GM12891 (cell line): ENCODE measurements around the gene OR7C2. TPM values are rescaled to one million over a fixed set of nuclear protein-coding genes. Genes with fewer than 3 reads are reported as not detected.
"Not testable (repeated sequence)": the region's sequence is repeated elsewhere in the genome, so short reads cannot be mapped to it uniquely, and the experiment has no call there.

Experiments used
- DNase-seq: peaks from one replicate; pipeline ENCODE4 v3.0.0; 2011; ENCODE audit warnings: low spot score; ENCODE audit not compliant: insufficient read length
- FAIRE-seq: peaks from 2 replicates; lab custom pipeline; 2011; peaks lifted over from hg19 to GRCh38; lab: Jason Lieb, UNC
- PAX5 ChIP-seq: IDR thresholded peaks from 2 replicates; pipeline ENCODE4 v1.6.1; 2011; ENCODE audit warnings: low read length, moderate library complexity, mild to moderate bottlenecking; ENCODE audit not compliant: insufficient read depth, severe bottlenecking
- POLR2A ChIP-seq: IDR thresholded peaks from 2 replicates; pipeline ENCODE4 v1.6.1; 2011; ENCODE audit warnings: low read depth, low read length, control low read depth
- POLR2AphosphoS5 ChIP-seq: IDR thresholded peaks from 2 replicates; pipeline ENCODE4 v1.6.1; 2011; ENCODE audit warnings: low read depth, low read length, control low read depth
- POU2F2 ChIP-seq: IDR thresholded peaks from 2 replicates; pipeline ENCODE4 v1.6.1; 2011; ENCODE audit warnings: low read depth, mild to moderate bottlenecking, control low read depth, low read length, moderate library complexity
- SPI1 ChIP-seq: IDR thresholded peaks from 2 replicates; pipeline ENCODE4 v1.6.1; 2011; ENCODE audit warnings: low read depth, low read length, control low read depth
- TAF1 ChIP-seq: IDR thresholded peaks from 2 replicates; pipeline ENCODE4 v1.6.1; 2011; ENCODE audit warnings: low read depth, low read length, control low read depth
- polyA plus RNA-seq: library from polyadenylated mRNA; unstranded; fragments of >200 nt; gene quantifications from one replicate; pipeline ENCODE4 v1.2.1, GENCODE V29; 2012; ENCODE audit warnings: low read depth, missing spikeins, inconsistent platforms; ENCODE audit not compliant: missing spikeins

OR7C2 gene
- not detected for polyA plus RNA-seq

DNA sequence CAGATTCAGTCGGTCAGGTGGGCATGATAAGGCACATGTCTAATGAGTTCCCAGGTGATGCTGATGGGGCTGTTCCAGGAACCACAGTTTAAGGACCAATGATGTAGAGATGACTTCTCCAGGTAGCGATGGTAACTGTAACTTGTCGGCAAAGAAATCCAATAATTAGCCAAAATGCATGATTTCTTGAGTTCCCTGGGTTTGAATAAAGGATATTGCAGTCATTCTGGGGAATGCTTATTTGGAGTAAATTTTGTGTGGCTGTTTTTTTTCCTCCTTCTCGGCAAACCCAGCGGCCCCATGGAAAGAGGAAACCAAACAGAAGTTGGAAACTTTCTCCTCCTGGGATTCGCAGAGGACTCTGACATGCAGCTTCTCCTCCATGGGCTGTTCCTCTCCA is at the start of gene OR7C2:
TSS of gene OR7C2 (plus strand) at position 301 of the 400 bp plus-strand sequence. CDS start at position 301, 0 bp downstream.
- DNase-seq (no peak), FAIRE-seq (no peak)
- TF ChIP-seq POU2F2 (no peak), TAF1 (no peak), PAX5 (no peak), POLR2A (no peak), SPI1 (no peak), POLR2AphosphoS5 (no peak)

DNA sequence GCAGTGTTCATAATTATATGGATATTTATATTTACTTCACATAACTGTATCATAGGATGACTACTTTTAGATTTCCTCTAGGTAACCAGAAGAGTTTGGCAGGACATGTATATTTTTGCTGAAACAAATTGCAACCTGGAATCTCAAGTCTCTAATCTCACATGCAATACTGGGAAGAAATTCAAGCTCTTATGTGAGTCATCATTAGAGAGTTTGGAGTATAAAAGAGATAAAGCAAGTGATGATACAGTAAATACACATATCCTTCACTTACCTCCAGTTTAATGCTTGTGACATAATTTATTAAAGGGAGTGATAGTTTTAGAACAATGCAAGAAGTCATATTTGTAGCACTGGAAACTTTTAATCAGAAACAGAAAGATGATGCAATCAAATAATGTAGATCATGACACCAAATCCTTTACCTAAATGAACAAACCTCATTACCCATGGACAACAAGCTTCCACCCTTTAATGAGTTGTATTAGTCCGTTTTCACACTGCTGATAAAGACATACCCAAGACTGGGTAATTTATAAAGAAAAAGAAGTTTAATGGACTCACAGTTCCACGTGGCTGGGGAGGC is 39.5 kb upstream of the OR7C2 start:
- DNase-seq (no peak), FAIRE-seq (no peak)
- TF ChIP-seq POLR2A (no peak), SPI1 (no peak), TAF1 (no peak), POU2F2 (no peak), POLR2AphosphoS5 (no peak), PAX5 (no peak)

DNA sequence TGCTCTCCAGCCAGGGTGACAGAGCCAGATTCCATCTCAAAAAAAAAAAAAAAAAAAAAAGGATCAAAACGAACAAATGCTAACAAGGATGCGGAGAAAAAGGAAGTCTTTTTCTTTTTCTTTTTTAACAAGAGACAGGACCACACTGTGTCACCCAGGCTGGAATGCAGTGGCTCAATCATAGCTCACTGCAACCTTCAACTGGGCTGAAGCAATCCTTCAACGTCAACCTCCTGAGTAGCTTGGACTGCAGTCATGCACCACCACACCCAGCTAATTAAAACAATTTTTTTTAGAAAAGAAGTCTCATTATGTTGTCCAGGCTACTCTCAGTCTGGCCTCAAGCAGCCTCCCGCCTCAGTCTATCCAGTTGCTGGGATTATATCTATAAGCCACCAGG is 34.6 kb upstream of the OR7C2 start:
- FAIRE-seq (no peak), DNase-seq (no peak)
- TF ChIP-seq TAF1 (no peak), POU2F2 (no peak), PAX5 (no peak), SPI1 (no peak), POLR2A (no peak), POLR2AphosphoS5 (no peak)

DNA sequence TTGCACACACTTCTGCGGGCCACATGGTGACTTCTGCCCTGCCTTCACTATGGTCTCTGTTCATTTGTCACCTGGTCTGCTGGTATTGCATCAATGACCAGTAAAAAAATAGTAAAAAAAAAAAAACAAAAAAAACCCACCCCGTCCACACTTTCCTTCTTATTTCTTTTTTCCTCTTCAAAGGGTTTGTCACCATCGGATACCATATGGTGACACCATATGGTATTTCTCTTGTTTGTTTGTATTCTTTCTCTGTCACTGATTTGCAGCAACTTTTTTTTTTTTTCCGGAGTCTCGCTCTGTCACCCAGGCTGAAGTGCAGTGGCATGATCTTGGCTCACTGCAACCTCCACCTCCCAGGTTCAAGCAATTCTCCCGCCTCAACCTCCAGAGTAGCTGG is 26.2 kb upstream of the OR7C2 start:
- TF ChIP-seq POU2F2 (no peak), TAF1 (no peak)
- DNase-seq: no peak

DNA sequence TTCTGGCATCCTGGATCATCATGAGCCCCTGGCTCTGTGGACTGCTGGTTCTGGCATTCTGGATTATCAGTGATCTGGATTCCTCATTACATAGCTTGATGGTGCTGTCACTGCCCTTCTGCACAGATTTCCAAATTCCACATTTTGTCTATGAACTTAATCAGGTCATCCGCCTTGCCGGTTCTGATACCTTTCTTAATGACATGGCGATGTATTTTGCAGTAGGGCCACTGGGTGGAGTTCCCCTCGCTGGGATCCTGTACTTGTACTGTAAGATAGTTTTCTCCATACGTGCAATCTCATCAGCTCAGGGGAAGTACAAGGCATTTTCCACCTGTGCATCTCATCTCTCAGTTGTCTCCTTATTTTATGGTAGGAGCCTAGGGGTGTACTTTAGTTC is 24.4 kb upstream of the OR7C2 start:
- FAIRE-seq: no peak
- no peak for TF ChIP-seq TAF1
- no peak for TF ChIP-seq PAX5
- TF ChIP-seq POU2F2: no peak
- no peak for TF ChIP-seq SPI1
- no peak for TF ChIP-seq POLR2A
- TF ChIP-seq POLR2AphosphoS5: no peak
- no peak for DNase-seq

More for the DNA sequence above, 26.2 kb upstream of the OR7C2 start:
- no peak for FAIRE-seq

DNA sequence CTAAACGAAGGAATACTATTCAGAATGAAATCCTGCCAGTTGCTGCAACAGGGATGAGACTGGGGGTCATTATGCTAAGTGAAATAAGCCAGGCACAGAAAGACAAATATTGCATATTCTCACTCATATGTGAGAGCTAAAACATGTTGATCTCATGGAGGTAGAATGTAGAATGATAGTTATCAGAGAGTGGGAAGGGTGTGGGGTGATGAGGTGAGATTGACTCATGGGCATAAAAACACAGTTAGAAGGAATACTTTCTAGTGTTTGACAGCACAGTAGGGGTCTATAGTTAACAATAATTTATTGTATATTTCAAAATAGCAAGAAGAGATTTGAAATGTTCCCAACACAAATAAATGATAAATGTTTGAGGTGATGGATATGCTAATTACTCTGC is 7.8 kb upstream of the OR7C2 start:
- no peak for FAIRE-seq
- TF ChIP-seq PAX5: no peak
- no peak for TF ChIP-seq POU2F2
- no peak for TF ChIP-seq POLR2AphosphoS5
- TF ChIP-seq SPI1: no peak
- TF ChIP-seq POLR2A: no peak
- no peak for DNase-seq

DNA sequence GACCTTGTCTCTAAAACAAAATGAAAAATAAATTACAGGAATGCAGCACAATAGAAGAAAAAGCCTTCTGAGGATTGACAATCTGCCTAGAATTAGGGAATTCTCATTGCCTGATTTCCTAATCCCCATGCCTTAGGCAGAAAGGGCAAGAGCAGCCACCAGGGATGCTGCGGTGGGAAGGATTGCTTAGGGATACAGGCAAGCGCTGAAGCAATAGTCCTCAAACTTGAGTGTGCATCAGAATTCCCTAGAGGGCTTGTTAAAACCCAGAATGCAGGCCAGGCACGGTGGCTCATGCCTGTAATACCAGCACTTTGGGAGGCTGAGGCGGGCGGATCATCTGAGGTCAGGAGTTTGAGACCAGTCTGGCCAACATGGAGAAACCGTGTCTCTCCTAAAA is 1.0 kb upstream of the OR7C2 start:
- DNase-seq (no peak), FAIRE-seq (no peak)
- TF ChIP-seq PAX5 (no peak), SPI1 (no peak), POU2F2 (no peak), POLR2AphosphoS5 (no peak), TAF1 (no peak), POLR2A (no peak)

DNA sequence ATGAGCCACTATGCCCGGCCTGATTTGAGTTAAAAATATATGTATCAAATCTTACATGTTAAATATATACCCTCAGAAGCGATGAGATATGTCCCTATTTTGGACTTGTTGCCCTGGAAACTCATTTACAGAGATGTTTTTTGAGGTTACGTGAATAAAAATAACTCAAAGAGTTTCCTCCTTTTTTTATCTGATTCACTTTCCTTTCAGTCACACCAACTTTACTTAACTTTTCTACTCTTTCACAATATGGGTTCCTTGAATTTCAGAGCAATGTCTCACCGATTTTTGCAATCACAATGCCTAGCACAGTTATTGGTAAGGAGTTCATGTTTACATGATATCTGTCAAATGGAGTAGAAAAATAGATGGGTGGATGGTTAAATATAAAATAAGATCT is 2.3 kb downstream of the OR7C2 start:
- no peak for FAIRE-seq

DNA sequence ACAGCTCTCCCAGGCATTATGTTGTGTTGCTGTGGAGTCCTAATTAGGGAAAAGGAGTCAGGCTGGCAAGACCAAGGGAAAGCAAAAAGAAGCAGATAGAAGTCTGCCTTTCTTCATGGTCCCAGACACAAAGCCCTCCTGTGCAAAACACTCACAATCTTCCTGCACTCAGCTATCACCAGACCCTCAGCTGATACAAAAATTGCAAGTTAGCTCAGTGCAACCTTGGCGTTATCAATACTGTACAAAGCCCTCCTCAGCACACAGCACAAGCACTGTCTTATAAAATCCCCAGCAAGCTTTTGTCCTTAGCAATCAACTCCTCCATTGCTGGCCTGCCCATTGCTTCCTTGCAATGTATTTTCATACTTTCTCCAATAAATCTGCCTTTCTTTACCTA is 3.2 kb downstream of the OR7C2 start:
- DNase-seq (no peak), FAIRE-seq (no peak)
- TF ChIP-seq POLR2AphosphoS5 (no peak), SPI1 (no peak), TAF1 (no peak), POLR2A (no peak), POU2F2 (no peak), PAX5 (no peak)

More for the DNA sequence above, 2.3 kb downstream of the OR7C2 start:
- DNase-seq: no peak
- TF ChIP-seq POLR2A (no peak), POU2F2 (no peak), TAF1 (no peak), POLR2AphosphoS5 (no peak), PAX5 (no peak)

DNA sequence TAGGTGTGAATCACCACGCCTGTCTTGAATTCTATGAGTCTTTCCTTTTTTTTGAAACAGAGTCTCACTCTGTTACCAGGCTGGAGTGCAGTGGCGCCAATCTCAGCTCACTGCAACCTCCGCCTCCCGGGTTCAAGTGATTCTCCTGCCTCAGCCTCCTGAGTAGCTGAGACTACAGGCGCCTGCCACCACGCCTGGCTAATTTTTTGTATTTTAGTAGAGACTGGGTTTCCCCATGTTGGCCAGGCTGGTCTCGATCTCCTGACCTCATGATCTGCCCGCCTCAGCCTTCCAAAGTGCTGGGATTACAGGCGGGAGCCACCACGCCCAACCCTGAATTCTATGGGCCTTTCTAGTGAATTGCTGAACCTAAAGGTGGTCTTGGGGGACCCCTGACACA is 8.1 kb downstream of the OR7C2 start:
- DNase-seq, FAIRE-seq: not testable (repeated sequence)

DNA sequence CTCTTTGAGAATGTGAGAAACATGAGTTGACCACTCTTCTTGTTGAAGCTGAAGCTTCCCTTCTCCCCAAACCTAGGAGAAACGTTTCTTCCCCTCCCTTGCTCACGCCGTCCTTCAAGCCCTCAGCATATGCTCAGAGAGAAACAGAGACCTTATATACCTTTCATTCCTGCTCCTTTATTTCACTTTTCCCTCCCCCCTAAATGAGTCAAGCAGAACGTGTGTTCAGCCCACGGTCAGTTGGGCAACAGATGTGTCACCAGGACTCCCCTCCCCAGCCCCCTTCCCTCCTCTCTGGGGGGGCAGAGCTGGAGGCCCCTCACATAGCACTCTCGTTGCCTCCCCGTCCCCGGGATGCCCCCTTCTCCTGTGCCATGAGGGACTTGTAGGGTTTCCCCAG is 8.6 kb downstream of the OR7C2 start:
- TF ChIP-seq POLR2AphosphoS5 (no peak), POLR2A (no peak), TAF1 (no peak), PAX5 (no peak), POU2F2 (no peak), SPI1 (no peak)
- DNase-seq: no peak
- no peak for FAIRE-seq
